Mucosa of rectum (tissue), 2 donors: ENCODE data around the gene TREM1.
A peak's percentile ranks its signal among the peaks of the same experiment; 100 is the strongest.

Experiments
- H3K27ac ChIP-seq, 2 donors: one replicate each; pipeline ENCODE4 v1.7.0; 2013; ENCODE audit warnings: inconsistent platforms in 2 of 2, low read depth in 2 of 2, low read length in 2 of 2
- H3K27me3 ChIP-seq, 2 donors: one replicate each; pipeline ENCODE4 v1.7.0; 2013; ENCODE audit warnings: low read length in 2 of 2; ENCODE audit not compliant: control insufficient read depth in 2 of 2, insufficient read depth in 2 of 2
- H3K36me3 ChIP-seq, 2 donors: one replicate each; pipeline ENCODE4 v1.7.0; 2013; ENCODE audit warnings: low read length in 2 of 2; ENCODE audit not compliant: control insufficient read depth in 2 of 2, insufficient read depth in 2 of 2
- H3K4me1 ChIP-seq, 2 donors: one replicate each; pipeline ENCODE4 v1.7.0; 2013; ENCODE audit warnings: low read length in 2 of 2, mild to moderate bottlenecking in 1 of 2; ENCODE audit not compliant: control insufficient read depth in 2 of 2, insufficient read depth in 2 of 2
- H3K4me3 ChIP-seq, 2 donors: one replicate each; pipeline ENCODE4 v1.7.0; 2013; ENCODE audit warnings: low read length in 2 of 2
- H3K9ac ChIP-seq, 2 donors: one replicate each; pipeline ENCODE4 v1.7.0; 2013; ENCODE audit warnings: low read length in 2 of 2, low read depth in 1 of 2, mild to moderate bottlenecking in 1 of 2
- H3K9me3 ChIP-seq, 2 donors: one replicate each; pipeline ENCODE4 v1.7.0; 2013; ENCODE audit warnings: low read length in 2 of 2; ENCODE audit not compliant: control insufficient read depth in 2 of 2
- donor health status: healthy.
- donor health status: Normal muscosa, but diverticular disease.

TREM1 gene

GRCh38 chr6:41263267-41263666 is 23.2 kb downstream of the TREM1 start:
- Histone ChIP-seq H3K4me3 (no peak overlapping the region), H3K9ac (no peak overlapping the region), H3K27me3 (no peaks in the 10 kb centered on the region), H3K4me1 (no peaks in the 10 kb centered on the region), H3K27ac (no peak overlapping the region), H3K36me3 (no peaks in the 10 kb centered on the region), H3K9me3 (peaks cover 0 to 3% of the 10 kb centered on the region in 2 donors)

- H3K9me3 ChIP-seq, result peaks cover 0 to 3% of the 10 kb centered on the region in 2 donors
- no peak overlapping the region for H3K4me3 ChIP-seq
- no peaks in the 10 kb centered on the region for H3K36me3 ChIP-seq
- no peak overlapping the region for H3K27ac ChIP-seq
- H3K4me1 ChIP-seq, result no peaks in the 10 kb centered on the region
- H3K9ac ChIP-seq, result no peak overlapping the region
- no peaks in the 10 kb centered on the region for H3K27me3 ChIP-seq
Measured at GRCh38 chr6:41262401-41262800, 24.1 kb downstream of the TREM1 start.

- H3K9ac ChIP-seq, result no peak overlapping the region
- no peak overlapping the region for H3K27ac ChIP-seq
- H3K9me3 ChIP-seq, result no peaks in the 10 kb centered on the region
- H3K4me1 ChIP-seq, result peaks cover 0 to 5% of the 10 kb centered on the region in 2 donors
- no peaks in the 10 kb centered on the region for H3K36me3 ChIP-seq
- no peak overlapping the region for H3K4me3 ChIP-seq
- no peaks in the 10 kb centered on the region for H3K27me3 ChIP-seq
Measured at GRCh38 chr6:41258196-41258493, 28.3 kb downstream of the TREM1 start.

GRCh38 chr6:41257369-41258195 is 28.9 kb downstream of the TREM1 start:
- peaks cover 0 to 5% of the 10 kb centered on the region in 2 donors for H3K4me1 ChIP-seq
- H3K4me3 ChIP-seq, result no peak overlapping the region
- no peaks in the 10 kb centered on the region for H3K9me3 ChIP-seq
- no peak overlapping the region for H3K27ac ChIP-seq
- H3K27me3 ChIP-seq, result no peaks in the 10 kb centered on the region
- H3K36me3 ChIP-seq, result no peaks in the 10 kb centered on the region
- no peak overlapping the region for H3K9ac ChIP-seq

- Histone ChIP-seq H3K9me3 (no peaks in the 10 kb centered on the region), H3K4me1 (peaks cover 0 to 5% of the 10 kb centered on the region in 2 donors), H3K36me3 (no peaks in the 10 kb centered on the region), H3K27me3 (no peaks in the 10 kb centered on the region), H3K27ac (peak overlapping the region in 1 of 2 donors; percentile 56), H3K4me3 (no peak overlapping the region), H3K9ac (no peak overlapping the region)
Measured at GRCh38 chr6:41256383-41256782, 30.1 kb downstream of the TREM1 start.

- Histone ChIP-seq H3K4me3 (no peak overlapping the region), H3K27me3 (no peaks in the 10 kb centered on the region), H3K36me3 (no peaks in the 10 kb centered on the region), H3K9ac (no peak overlapping the region), H3K4me1 (peaks cover 0 to 5% of the 10 kb centered on the region in 2 donors), H3K27ac (peak overlapping the region; percentile 11 to 56), H3K9me3 (no peaks in the 10 kb centered on the region)
Measured at GRCh38 chr6:41255638-41256246, 30.7 kb downstream of the TREM1 start.

GRCh38 chr6:41255110-41255509 is 31.4 kb downstream of the TREM1 start:
- Histone ChIP-seq H3K27ac (peak overlapping the region in 1 of 2 donors; percentile 56), H3K9me3 (no peaks in the 10 kb centered on the region), H3K36me3 (no peaks in the 10 kb centered on the region), H3K27me3 (no peaks in the 10 kb centered on the region), H3K9ac (no peak overlapping the region), H3K4me3 (no peak overlapping the region), H3K4me1 (peaks cover 0 to 5% of the 10 kb centered on the region in 2 donors)

- Histone ChIP-seq H3K9ac (no peak overlapping the region), H3K27me3 (no peaks in the 10 kb centered on the region), H3K27ac (no peak overlapping the region), H3K4me3 (no peak overlapping the region), H3K9me3 (no peaks in the 10 kb centered on the region), H3K36me3 (no peaks in the 10 kb centered on the region), H3K4me1 (peaks cover 0 to 5% of the 10 kb centered on the region in 2 donors)
Measured at GRCh38 chr6:41252401-41253169, 33.9 kb downstream of the TREM1 start.

DNA sequence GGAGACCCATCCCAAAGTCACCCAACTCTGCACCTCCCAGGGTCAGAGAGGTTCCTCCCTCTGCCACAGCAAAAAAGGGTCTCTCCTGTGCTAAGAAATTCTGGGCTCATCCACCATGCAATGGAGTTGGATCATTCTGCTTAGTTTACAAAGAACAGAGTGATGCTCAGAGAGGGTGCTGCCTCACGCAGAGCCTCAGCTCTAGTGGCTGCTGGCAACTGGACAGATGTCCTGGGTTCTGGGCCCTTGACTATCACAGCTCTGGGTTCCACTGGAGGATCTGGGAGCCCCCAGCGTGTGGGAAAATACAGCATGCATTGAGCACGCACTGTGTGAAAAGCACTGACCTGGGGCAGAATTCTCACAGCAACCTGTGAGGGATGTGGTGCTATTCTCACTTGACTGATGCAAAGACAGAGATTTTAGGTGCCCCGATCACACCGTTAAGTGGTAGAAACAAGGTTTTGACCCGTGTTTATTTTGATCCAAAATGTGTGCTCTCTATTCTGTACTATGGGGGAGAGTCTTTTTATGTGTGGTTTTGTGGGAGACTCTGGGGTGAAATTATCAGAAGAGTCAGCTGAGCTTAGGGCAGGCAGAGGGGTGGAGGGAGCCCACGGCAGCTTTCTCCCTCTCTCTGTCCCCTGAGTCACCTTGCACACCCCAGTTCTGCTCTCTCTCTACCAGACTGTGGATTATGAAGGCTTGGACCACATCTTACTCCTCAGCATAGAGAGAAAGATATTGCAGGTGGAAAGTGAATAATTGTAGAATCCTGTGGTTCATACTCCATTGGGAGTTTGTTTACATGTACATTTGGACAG is 38.4 kb downstream of the TREM1 start:
- Histone ChIP-seq H3K36me3 (no peaks in the 10 kb centered on the region), H3K9me3 (no peaks in the 10 kb centered on the region), H3K4me1 (no peaks in the 10 kb centered on the region), H3K27me3 (no peaks in the 10 kb centered on the region), H3K4me3 (no peak overlapping the region), H3K9ac (no peak overlapping the region), H3K27ac (no peak overlapping the region)
